ENCODE results near the gene P2RX5.
"Not testable (repeated sequence)": the region's sequence is repeated elsewhere in the genome, so short reads cannot be mapped to it uniquely, and the experiment has no call there.

The P2RX5 gene

DNA sequence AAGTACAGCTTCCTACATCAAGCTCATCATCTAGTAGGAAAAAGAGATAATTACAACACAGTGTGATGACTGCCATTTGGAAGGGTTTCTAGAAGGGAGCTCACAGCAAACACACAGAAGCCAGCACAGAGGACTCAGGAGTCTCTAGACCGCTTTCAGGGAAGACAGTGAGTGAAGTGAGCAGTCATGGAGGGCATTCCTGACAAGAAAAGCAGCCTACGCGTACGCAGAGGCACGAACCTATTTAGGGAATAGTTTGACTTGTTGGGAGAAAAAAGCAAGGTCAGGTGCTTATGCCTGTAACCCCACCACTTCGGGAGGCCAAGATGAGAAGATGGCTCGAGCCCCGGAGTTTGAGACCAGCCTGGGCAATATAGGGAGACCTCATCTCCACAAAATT, 19.3 kb upstream of the P2RX5 start:
- Histone ChIP-seq H3K27me3 (replicated peaks; ENCODE audit: control insufficient read depth, insufficient read depth, low read length, poor library complexity, severe bottlenecking) (no peaks in the 10 kb centered on the region), H3K27ac (ENCODE audit: insufficient read depth, low read length, poor library complexity, severe bottlenecking) (no peak overlapping the region), H3K9me3 (ENCODE audit: control insufficient read depth, low read length) (no peaks in the 10 kb centered on the region), H3K36me3 (ENCODE audit: control insufficient read depth, insufficient read depth, low read length) (peaks cover 36% of the 10 kb centered on the region), H3K4me3 (ENCODE audit: insufficient read depth, low read depth, low read length, poor library complexity, severe bottlenecking) (no peak overlapping the region), H3K4me1 (ENCODE audit: control insufficient read depth, insufficient read depth, low read length, poor library complexity, severe bottlenecking) (peaks cover 19% of the 10 kb centered on the region)
- no peak for DNase-seq

DNA sequence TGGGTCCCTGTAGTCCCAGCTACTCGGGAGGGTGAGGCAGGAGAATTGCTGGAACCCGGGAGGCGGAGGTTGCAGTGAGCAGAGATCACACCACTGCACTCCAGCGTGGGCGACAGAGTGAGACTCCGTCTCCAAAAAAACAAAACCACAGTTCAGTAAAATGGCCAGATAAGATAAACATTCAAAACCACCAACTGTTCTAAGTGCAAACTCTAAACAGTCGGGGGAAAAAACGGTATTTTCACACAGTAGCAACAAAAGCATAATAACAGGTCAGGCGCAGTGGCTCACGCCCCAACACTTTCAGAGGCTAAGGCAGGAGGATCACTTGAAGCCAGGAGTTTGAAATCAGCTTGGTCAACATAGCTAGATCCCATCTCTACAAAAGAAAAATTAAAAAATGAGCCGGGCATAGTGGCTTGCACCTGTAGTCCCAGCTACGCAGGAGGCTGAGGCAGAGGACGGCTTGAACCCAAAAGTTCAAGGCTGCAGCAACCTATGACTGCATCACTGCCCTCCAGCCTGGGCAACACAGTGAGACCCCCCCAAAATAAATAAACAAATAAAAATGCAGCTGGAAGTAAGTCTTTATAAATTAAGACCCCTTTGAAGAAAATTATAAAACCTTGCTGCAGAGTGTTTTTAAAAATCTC, 17.0 kb upstream of the P2RX5 start:
- peaks cover 19% of the 10 kb centered on the region for H3K4me1 ChIP-seq (ENCODE audit: control insufficient read depth, insufficient read depth, low read length, poor library complexity, severe bottlenecking)
- H3K27me3 ChIP-seq (replicated peaks; ENCODE audit: control insufficient read depth, insufficient read depth, low read length, poor library complexity, severe bottlenecking): no peaks in the 10 kb centered on the region
- H3K4me3 ChIP-seq (ENCODE audit: insufficient read depth, low read depth, low read length, poor library complexity, severe bottlenecking): no peak overlapping the region
- H3K9me3 ChIP-seq (ENCODE audit: control insufficient read depth, low read length): no peaks in the 10 kb centered on the region
- no peak overlapping the region for H3K27ac ChIP-seq (ENCODE audit: insufficient read depth, low read length, poor library complexity, severe bottlenecking)
- peaks cover 30% of the 10 kb centered on the region for H3K36me3 ChIP-seq (ENCODE audit: control insufficient read depth, insufficient read depth, low read length)
- no peak for DNase-seq

DNA sequence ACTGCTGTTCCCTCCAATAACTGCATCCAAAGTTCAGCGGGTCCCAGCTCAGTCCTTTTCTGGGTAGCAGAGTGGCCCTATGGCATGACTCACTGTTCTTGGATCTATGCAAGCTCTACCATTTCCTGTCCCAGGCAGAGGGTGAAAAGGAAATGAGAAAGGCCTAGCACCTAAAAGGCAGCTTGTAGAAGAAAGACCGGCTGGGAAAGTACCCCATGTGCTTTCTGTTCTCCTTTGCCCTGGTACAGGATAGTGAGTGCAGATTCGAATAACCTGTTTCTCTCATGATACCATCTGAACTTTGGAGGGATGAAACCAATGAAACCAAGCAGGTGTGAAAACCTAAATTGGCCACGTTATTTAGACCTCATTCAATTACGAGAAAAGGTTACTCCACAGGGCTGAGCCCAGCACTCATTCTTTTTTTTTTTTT, 15.0 kb upstream of the P2RX5 start:
- H3K4me3 ChIP-seq (ENCODE audit: insufficient read depth, low read depth, low read length, poor library complexity, severe bottlenecking): no peak overlapping the region
- peak overlapping the region; percentile 2 for H3K27ac ChIP-seq (ENCODE audit: insufficient read depth, low read length, poor library complexity, severe bottlenecking)
- H3K4me1 ChIP-seq (ENCODE audit: control insufficient read depth, insufficient read depth, low read length, poor library complexity, severe bottlenecking): peaks cover 19% of the 10 kb centered on the region
- peaks cover 13% of the 10 kb centered on the region for H3K36me3 ChIP-seq (ENCODE audit: control insufficient read depth, insufficient read depth, low read length)
- H3K9me3 ChIP-seq (ENCODE audit: control insufficient read depth, low read length): no peaks in the 10 kb centered on the region
- no peaks in the 10 kb centered on the region for H3K27me3 ChIP-seq (replicated peaks; ENCODE audit: control insufficient read depth, insufficient read depth, low read length, poor library complexity, severe bottlenecking)
- DNase-seq: peak; percentile 57 to 71 (median 67)

DNA sequence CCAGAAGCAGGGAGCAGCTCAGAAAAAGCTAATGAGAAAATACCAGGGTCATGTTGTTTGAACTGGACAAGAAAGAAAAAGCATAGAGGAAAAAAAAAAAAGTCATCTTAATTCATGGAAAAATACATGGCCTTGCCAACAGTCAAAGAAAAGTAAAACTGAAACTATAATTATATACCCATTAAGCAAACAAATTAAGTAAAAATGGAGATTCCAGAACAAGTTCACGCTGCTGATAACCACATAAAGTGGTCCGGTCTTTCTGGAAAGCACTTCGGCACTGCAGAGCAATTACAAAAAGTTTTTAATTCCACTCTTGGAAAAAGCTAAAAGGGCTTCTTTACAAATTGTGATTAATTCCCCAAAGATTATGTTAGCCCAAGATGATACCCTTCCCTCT, 12.4 kb upstream of the P2RX5 start:
- no peak overlapping the region for H3K4me3 ChIP-seq (ENCODE audit: insufficient read depth, low read depth, low read length, poor library complexity, severe bottlenecking)

DNA sequence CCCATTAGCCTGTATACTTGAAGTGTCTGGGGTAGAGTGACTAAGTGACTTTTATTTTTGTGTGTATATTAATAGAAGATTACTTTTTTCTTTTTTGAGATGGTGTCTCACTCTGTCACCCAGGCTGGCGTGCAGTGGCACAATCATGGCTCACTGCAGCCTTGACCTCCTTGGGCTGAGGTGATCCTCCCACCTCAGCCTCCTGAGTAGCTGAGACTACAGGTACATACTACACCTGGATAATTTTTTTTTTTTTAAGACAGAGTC, 9.7 kb upstream of the P2RX5 start:
- not testable (repeated sequence) for H3K9me3 ChIP-seq (ENCODE audit: control insufficient read depth, low read length); DNase-seq; H3K4me3 ChIP-seq (ENCODE audit: insufficient read depth, low read depth, low read length, poor library complexity, severe bottlenecking); H3K27me3 ChIP-seq (replicated peaks; ENCODE audit: control insufficient read depth, insufficient read depth, low read length, poor library complexity, severe bottlenecking); H3K27ac ChIP-seq (ENCODE audit: insufficient read depth, low read length, poor library complexity, severe bottlenecking); H3K4me1 ChIP-seq (ENCODE audit: control insufficient read depth, insufficient read depth, low read length, poor library complexity, severe bottlenecking); H3K36me3 ChIP-seq (ENCODE audit: control insufficient read depth, insufficient read depth, low read length)

More for the DNA sequence above, 12.4 kb upstream of the P2RX5 start:
- Histone ChIP-seq H3K27ac (ENCODE audit: insufficient read depth, low read length, poor library complexity, severe bottlenecking) (no peak overlapping the region), H3K4me1 (ENCODE audit: control insufficient read depth, insufficient read depth, low read length, poor library complexity, severe bottlenecking) (peaks cover 18% of the 10 kb centered on the region), H3K9me3 (ENCODE audit: control insufficient read depth, low read length) (no peaks in the 10 kb centered on the region), H3K36me3 (ENCODE audit: control insufficient read depth, insufficient read depth, low read length) (no peaks in the 10 kb centered on the region), H3K27me3 (replicated peaks; ENCODE audit: control insufficient read depth, insufficient read depth, low read length, poor library complexity, severe bottlenecking) (no peaks in the 10 kb centered on the region)
- DNase-seq: no peak

DNA sequence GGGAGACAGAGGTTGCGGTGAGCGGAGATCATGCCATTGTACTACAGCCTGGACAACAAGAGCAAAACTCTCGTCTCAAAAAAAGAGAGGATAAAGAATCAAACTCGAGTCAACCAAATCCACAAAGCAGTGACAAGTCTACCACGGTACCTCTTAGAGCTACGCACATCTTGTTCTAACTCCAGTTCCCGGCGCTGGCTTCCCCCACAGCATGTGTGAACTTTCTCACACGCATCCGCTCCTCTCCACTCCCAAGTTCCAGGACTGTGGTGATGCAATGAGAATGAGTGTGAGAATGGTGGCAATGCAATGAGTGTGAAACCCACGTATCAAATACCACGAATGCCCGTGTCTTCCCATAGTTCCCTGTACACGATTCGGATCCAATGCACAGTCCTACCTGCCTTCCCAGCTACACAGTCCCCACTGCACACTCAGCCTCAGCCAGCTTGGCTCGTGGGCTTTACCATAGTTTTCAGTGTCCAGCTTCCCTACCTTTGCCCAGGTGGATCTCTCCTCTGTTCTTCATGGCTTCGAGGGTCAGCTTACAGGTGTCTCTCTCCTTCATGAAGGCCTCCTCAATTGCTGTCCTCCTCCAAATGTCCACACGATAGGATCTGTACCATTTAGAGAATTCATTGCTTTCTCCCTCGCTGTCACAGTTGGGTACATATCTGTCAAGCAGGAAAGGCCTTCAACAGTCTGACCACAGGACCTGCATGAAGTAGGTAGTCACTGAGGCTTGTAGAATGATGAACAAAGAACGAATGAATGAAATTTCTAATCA, 9.2 kb upstream of the P2RX5 start:
- Histone ChIP-seq H3K9me3 (ENCODE audit: control insufficient read depth, low read length) (no peaks in the 10 kb centered on the region), H3K36me3 (ENCODE audit: control insufficient read depth, insufficient read depth, low read length) (no peaks in the 10 kb centered on the region), H3K27ac (ENCODE audit: insufficient read depth, low read length, poor library complexity, severe bottlenecking) (no peak overlapping the region), H3K27me3 (replicated peaks; ENCODE audit: control insufficient read depth, insufficient read depth, low read length, poor library complexity, severe bottlenecking) (no peaks in the 10 kb centered on the region), H3K4me3 (ENCODE audit: insufficient read depth, low read depth, low read length, poor library complexity, severe bottlenecking) (no peak overlapping the region), H3K4me1 (ENCODE audit: control insufficient read depth, insufficient read depth, low read length, poor library complexity, severe bottlenecking) (no peaks in the 10 kb centered on the region)
- no peak for DNase-seq

DNA sequence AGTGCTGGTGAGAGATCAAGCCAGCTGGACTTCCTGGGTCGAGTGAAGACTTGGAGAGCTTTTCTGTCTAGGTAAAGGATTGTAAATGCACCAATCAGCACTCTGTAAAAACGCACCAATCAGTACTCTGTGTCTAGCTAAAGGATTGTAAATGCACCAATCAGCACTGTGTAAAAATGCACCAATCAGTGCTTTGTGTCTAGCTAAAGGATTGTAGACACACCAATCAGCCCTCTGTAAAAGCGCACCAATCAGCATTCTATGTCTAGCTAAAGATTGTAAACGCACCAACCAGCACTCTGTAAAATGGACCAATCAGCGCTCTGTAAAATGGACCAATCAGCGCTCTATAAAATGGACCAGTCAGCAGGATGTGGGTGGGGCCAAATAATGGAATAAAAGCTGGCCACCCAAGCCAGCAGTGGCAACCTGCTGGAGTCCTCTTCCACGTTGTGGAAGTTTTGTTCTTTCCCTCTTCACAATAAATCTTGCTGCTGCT, 6.1 kb upstream of the P2RX5 start:
- H3K4me1 ChIP-seq (ENCODE audit: control insufficient read depth, insufficient read depth, low read length, poor library complexity, severe bottlenecking); DNase-seq: not testable (repeated sequence)

DNA sequence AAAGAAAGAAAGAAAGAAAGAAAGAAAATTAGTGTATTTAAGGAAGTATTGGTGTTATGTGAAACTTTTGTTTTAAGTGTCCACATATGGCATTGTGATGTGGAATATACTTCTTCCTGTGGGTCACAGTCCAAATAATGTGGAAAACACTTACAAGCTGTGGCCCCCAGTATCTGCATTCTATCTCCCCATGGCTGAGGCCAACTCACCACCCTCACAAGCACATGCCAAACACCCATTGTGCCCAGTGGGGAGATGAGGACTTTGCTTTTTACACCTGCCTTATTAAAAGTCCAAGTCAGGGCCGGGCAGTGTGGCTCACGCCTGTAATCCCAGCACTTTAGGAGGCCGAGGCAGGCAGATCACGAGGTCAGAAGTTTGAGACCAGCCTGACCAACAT, 4.0 kb upstream of the P2RX5 start:
- Histone ChIP-seq H3K4me3 (ENCODE audit: insufficient read depth, low read depth, low read length, poor library complexity, severe bottlenecking) (no peak overlapping the region), H3K27ac (ENCODE audit: insufficient read depth, low read length, poor library complexity, severe bottlenecking) (no peak overlapping the region), H3K27me3 (replicated peaks; ENCODE audit: control insufficient read depth, insufficient read depth, low read length, poor library complexity, severe bottlenecking) (no peaks in the 10 kb centered on the region), H3K36me3 (ENCODE audit: control insufficient read depth, insufficient read depth, low read length) (no peaks in the 10 kb centered on the region), H3K4me1 (ENCODE audit: control insufficient read depth, insufficient read depth, low read length, poor library complexity, severe bottlenecking) (peaks cover 8% of the 10 kb centered on the region), H3K9me3 (ENCODE audit: control insufficient read depth, low read length) (no peaks in the 10 kb centered on the region)
- no peak for DNase-seq

More for the DNA sequence above, 6.1 kb upstream of the P2RX5 start:
- not testable (repeated sequence) for H3K27ac ChIP-seq (ENCODE audit: insufficient read depth, low read length, poor library complexity, severe bottlenecking); H3K4me3 ChIP-seq (ENCODE audit: insufficient read depth, low read depth, low read length, poor library complexity, severe bottlenecking); H3K36me3 ChIP-seq (ENCODE audit: control insufficient read depth, insufficient read depth, low read length); H3K27me3 ChIP-seq (replicated peaks; ENCODE audit: control insufficient read depth, insufficient read depth, low read length, poor library complexity, severe bottlenecking); H3K9me3 ChIP-seq (ENCODE audit: control insufficient read depth, low read length)

DNA sequence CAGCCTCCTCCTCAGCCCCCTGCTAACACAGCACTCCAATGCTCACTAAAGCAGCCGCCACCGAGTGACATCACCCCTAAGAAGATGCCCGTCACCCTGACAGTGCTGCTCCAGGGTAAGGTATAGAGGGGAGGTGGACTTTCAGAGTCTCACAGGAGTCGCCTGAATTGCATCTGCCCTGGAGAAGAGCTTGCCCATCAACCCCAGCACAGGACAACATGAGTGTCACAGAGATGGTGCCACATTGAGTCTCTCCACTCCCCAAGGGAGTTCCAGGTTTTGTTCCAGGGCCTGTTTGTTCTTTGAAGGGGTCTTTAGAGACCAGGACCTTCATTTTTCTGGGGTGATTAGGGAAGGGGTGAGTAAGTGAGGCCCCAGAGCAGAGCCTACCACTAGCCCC, 2.2 kb upstream of the P2RX5 start:
- DNase-seq: no peak
- Histone ChIP-seq H3K4me1 (ENCODE audit: control insufficient read depth, insufficient read depth, low read length, poor library complexity, severe bottlenecking) (peaks cover 12% of the 10 kb centered on the region), H3K9me3 (ENCODE audit: control insufficient read depth, low read length) (no peaks in the 10 kb centered on the region), H3K4me3 (ENCODE audit: insufficient read depth, low read depth, low read length, poor library complexity, severe bottlenecking) (no peak overlapping the region), H3K27me3 (replicated peaks; ENCODE audit: control insufficient read depth, insufficient read depth, low read length, poor library complexity, severe bottlenecking) (no peaks in the 10 kb centered on the region), H3K27ac (ENCODE audit: insufficient read depth, low read length, poor library complexity, severe bottlenecking) (no peak overlapping the region), H3K36me3 (ENCODE audit: control insufficient read depth, insufficient read depth, low read length) (no peaks in the 10 kb centered on the region)

DNA sequence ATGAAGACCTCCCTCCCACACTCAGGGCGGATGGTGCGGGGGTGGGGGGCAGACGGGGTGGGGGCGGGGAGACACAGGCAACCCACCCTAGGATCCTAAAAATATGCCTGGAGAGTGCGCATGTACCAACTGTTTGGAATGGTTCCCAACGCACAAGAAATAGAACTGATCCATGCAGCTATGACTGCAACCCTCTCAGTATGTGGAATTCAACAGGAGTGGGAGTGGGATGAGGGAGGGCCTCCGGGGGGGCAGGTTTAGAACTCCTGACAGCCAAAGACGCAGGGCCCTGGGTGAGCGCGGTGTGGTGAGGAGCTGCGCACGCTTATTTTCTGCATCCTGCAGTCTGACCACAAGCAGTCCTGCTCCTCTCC, 1.1 kb upstream of the P2RX5 start:
- no peak for DNase-seq
- H3K27me3 ChIP-seq (replicated peaks; ENCODE audit: control insufficient read depth, insufficient read depth, low read length, poor library complexity, severe bottlenecking): no peaks in the 10 kb centered on the region
- H3K4me1 ChIP-seq (ENCODE audit: control insufficient read depth, insufficient read depth, low read length, poor library complexity, severe bottlenecking): peaks cover 12% of the 10 kb centered on the region
- H3K9me3 ChIP-seq (ENCODE audit: control insufficient read depth, low read length): no peaks in the 10 kb centered on the region
- no peak overlapping the region for H3K4me3 ChIP-seq (ENCODE audit: insufficient read depth, low read depth, low read length, poor library complexity, severe bottlenecking)
- H3K36me3 ChIP-seq (ENCODE audit: control insufficient read depth, insufficient read depth, low read length): no peaks in the 10 kb centered on the region
- no peak overlapping the region for H3K27ac ChIP-seq (ENCODE audit: insufficient read depth, low read length, poor library complexity, severe bottlenecking)
